Endothelial cell of umbilical vein (primary cell): ENCODE results near the gene TPT1. TPM values are rescaled to one million over a fixed set of nuclear protein-coding genes. Genes with fewer than 3 reads are reported as not detected.

ENCODE experiments used
- BruUV-seq: library from RNA; stranded (reverse); fragments of 400-500 nt; replicated peaks from 2 replicates; lab custom pipeline; 2021; lab: Mats Ljungman, UMichigan
- CTCF ChIA-PET: fragments of 300-600, 350-600 bp; sonication (Branson Sonifier 250); formaldehyde crosslinking; loops from one replicate; lab custom pipeline; 2021; ENCODE audit warnings: antibody characterized with exemption, inconsistent platforms; lab: Charles Lee
- POLR2A ChIA-PET: fragments of 300-600, 350-600 bp; sonication (Branson Sonifier 250); formaldehyde crosslinking; loops from one replicate; lab custom pipeline; 2021; ENCODE audit warnings: antibody characterized with exemption, inconsistent platforms; lab: Charles Lee
- DNase-seq: peaks from one replicate; pipeline ENCODE4 v3.0.0-alpha.2; 2011; ENCODE audit warnings: low read depth, low spot score
- FAIRE-seq: peaks from 2 replicates; lab custom pipeline; 2011; peaks lifted over from hg19 to GRCh38; lab: Jason Lieb, UNC
- H2AFZ ChIP-seq: 2 replicates; pipeline ENCODE4 v1.6.0; 2012; ENCODE audit warnings: low read depth, low read length, control low read depth, inconsistent platforms
- H3K27ac ChIP-seq: 2 replicates; pipeline ENCODE4 v1.5.1; 2011; ENCODE audit warnings: low read depth, mild to moderate bottlenecking, control low read depth, low read length, moderate library complexity; ENCODE audit not compliant: insufficient read depth
- H3K27me3 ChIP-seq, 2 experiments: 2 replicates each; pipeline versions ENCODE4 v1.6.0 to v1.6.1; 2011; ENCODE audit warnings: low read length in 2 of 2, mixed read lengths in 1 of 2; ENCODE audit not compliant: control insufficient read depth in 2 of 2, insufficient read depth in 2 of 2
- H3K36me3 ChIP-seq, 2 experiments: 2 replicates in 1 of 2; 3 replicates in 1 of 2; pipeline ENCODE4 v1.5.1; 2011; ENCODE audit warnings: low read length in 2 of 2, mild to moderate bottlenecking in 1 of 2, moderate library complexity in 1 of 2; ENCODE audit not compliant: control insufficient read depth in 2 of 2, insufficient read depth in 2 of 2; ENCODE audit errors: extremely low read depth in 1 of 2
- H3K4me1 ChIP-seq: 3 replicates; pipeline ENCODE4 v1.5.1; 2011; ENCODE audit warnings: mild to moderate bottlenecking, low read length; ENCODE audit not compliant: control insufficient read depth, insufficient read depth; ENCODE audit errors: extremely low read depth
- H3K4me2 ChIP-seq: 2 replicates; pipeline ENCODE4 v1.6.1; 2011; ENCODE audit warnings: low read length, control low read depth, mixed read lengths; ENCODE audit not compliant: insufficient read depth
- H3K4me3 ChIP-seq, 3 experiments: fragments of 200-600 bp in 1 of 3; sonication (generic), shearing (Covaris generic) in 1 of 3; replicated peaks in 1 of 3; 2 replicates each; pipeline ENCODE4 v1.5.1; 2011 to 2016; ENCODE audit warnings: control low read depth in 3 of 3, low read length in 3 of 3, mild to moderate bottlenecking in 2 of 3, inconsistent platforms in 1 of 3, low read depth in 1 of 3, moderate library complexity in 1 of 3; ENCODE audit not compliant: insufficient read depth in 1 of 3
- H3K79me2 ChIP-seq: 2 replicates; pipeline ENCODE4 v1.6.0; 2012; ENCODE audit warnings: low read length, inconsistent platforms; ENCODE audit not compliant: control insufficient read depth, insufficient read depth
- H3K9ac ChIP-seq: replicated peaks from 2 replicates; pipeline ENCODE3; 2011; ENCODE audit warnings: low read length, control low read depth; ENCODE audit not compliant: insufficient read depth; ENCODE audit errors: extremely low read depth
- H3K9me1 ChIP-seq: replicated peaks from 3 replicates; pipeline ENCODE4 v1.6.0; 2011; ENCODE audit warnings: mild to moderate bottlenecking, low read length; ENCODE audit not compliant: control insufficient read depth, insufficient read depth; ENCODE audit errors: extremely low read depth
- H3K9me3 ChIP-seq: replicated peaks from 2 replicates; pipeline ENCODE4 v1.5.1; 2012; ENCODE audit warnings: low read length, inconsistent platforms; ENCODE audit not compliant: control insufficient read depth, insufficient read depth
- H4K20me1 ChIP-seq: replicated peaks from 2 replicates; pipeline ENCODE3; 2011; ENCODE audit warnings: mild to moderate bottlenecking, low read length; ENCODE audit not compliant: control insufficient read depth, insufficient read depth; ENCODE audit errors: extremely low read depth
- CTCF ChIP-seq, 2 donors: IDR thresholded peaks; 1 replicate in 1 of 2; 2 replicates in 1 of 2; pipeline ENCODE4 v1.5.1; 2011; ENCODE audit warnings: low read length in 2 of 2, mild to moderate bottlenecking in 2 of 2, moderate library complexity in 2 of 2, control low read depth in 1 of 2, inconsistent platforms in 1 of 2, low read depth in 1 of 2; ENCODE audit not compliant: insufficient read depth in 1 of 2; ENCODE audit errors: extremely low read depth in 1 of 2
- EZH2 ChIP-seq: IDR thresholded peaks from 2 replicates; pipeline ENCODE4 v1.6.1; 2012; ENCODE audit warnings: borderline replicate concordance, low read depth, mild to moderate bottlenecking, moderate library complexity, low read length, inconsistent platforms; ENCODE audit not compliant: severe bottlenecking
- FOS ChIP-seq: IDR thresholded peaks from 2 replicates; pipeline ENCODE4 v1.6.1; 2011; ENCODE audit warnings: mild to moderate bottlenecking, low read length, moderate library complexity, borderline replicate concordance; ENCODE audit not compliant: insufficient read depth
- GATA2 ChIP-seq: IDR thresholded peaks from 2 replicates; pipeline ENCODE4 v1.7.0; 2011; ENCODE audit warnings: low read depth, mild to moderate bottlenecking, moderate library complexity, mixed read lengths, low read length; ENCODE audit not compliant: insufficient read length, insufficient read depth
- JUN ChIP-seq: IDR thresholded peaks from 2 replicates; pipeline ENCODE4 v1.6.1; 2011; ENCODE audit warnings: borderline replicate concordance, low read depth; ENCODE audit not compliant: insufficient read length, insufficient read depth
- MAX ChIP-seq: IDR thresholded peaks from 2 replicates; pipeline ENCODE4 v1.6.1; 2011; ENCODE audit not compliant: insufficient read depth, insufficient read length
- MYC ChIP-seq: IDR thresholded peaks from one replicate; pipeline ENCODE4 v1.6.1; 2011; ENCODE audit warnings: mild to moderate bottlenecking, low read depth, low read length
- POLR2A ChIP-seq: IDR thresholded peaks from 2 replicates; pipeline ENCODE4 v1.6.1; 2012; ENCODE audit warnings: low read depth, mild to moderate bottlenecking, control low read depth, low read length
- POLR2AphosphoS5 ChIP-seq: IDR thresholded peaks from 2 replicates; pipeline ENCODE4 v1.6.1; 2012; ENCODE audit warnings: low read depth, mild to moderate bottlenecking, control low read depth, low read length, moderate library complexity; ENCODE audit not compliant: insufficient read depth
- dilution Hi-C: fragments of 300-500 bp; cut with MboI; formaldehyde crosslinking; loops from one replicate; pipeline ENCODE4 v1.15.0; 2019; ENCODE audit warnings: low sequenced_read_pairs; ENCODE audit not compliant: extremely low pct_ligation_motif_present
- intact Hi-C: fragments of 100-400 bp; cut with micrococcal nuclease; formaldehyde crosslinking; loops from one replicate; pipeline ENCODE4 v1.10.0; 2022
- polyA plus RNA-seq, 4 experiments: library from polyadenylated mRNA; depleted of rRNA in 3 of 4; stranded (reverse) in 3 of 4; unstranded in 1 of 4; fragments of >200 nt; gene quantifications; 2 replicates each; pipeline versions ENCODE4 v1.2.1 to v1.2.3, GENCODE V29; 2011 to 2012; ENCODE audit warnings: missing spikeins in 1 of 4
- total RNA-seq: library from RNA; stranded (reverse); gene quantifications from 2 replicates; pipeline ENCODE4 v1.2.3, GENCODE V29; 2021

Gene TPT1
- total and polyA plus RNA-seq, 2 donors (not counting 3 experiments of a cell fraction or from before 2014, with no cell fraction given), result 2,993 to 4,330 TPM

GRCh38 chr13:45368005-45368404, 27.0 kb upstream of the TPT1 start:
- POLR2A ChIA-PET, result no interaction called here

More at GRCh38 chr13:45368005-45368404, 27.0 kb upstream of the TPT1 start:
- H3K4me2 ChIP-seq, result no peak overlapping the region
- no peak overlapping the region for H3K27ac ChIP-seq
- no peaks in the 10 kb centered on the region for H3K9me3 ChIP-seq
- FAIRE-seq (no peak), DNase-seq (no peak)
- CTCF ChIA-PET, result interaction anchor here (1.2 to 2.1 kb wide), 4 partner anchors 16 to 31 kb away, joined by 3 to 7 read pairs (median 4); partner anchors contain the start of gene TPT1
- H3K4me3 ChIP-seq, result no peak overlapping the region
- H3K9me1 ChIP-seq, result no peaks in the 10 kb centered on the region
- no peaks in the 10 kb centered on the region for H4K20me1 ChIP-seq
- H3K9ac ChIP-seq, result no peak overlapping the region
- TF ChIP-seq JUN (no peak), POLR2A (no peak), MAX (no peak), FOS (no peak), EZH2 (no peak), CTCF (IDR thresholded peaks at IDR 0.05; ENCODE audit: extremely low read depth in 1 of 2, insufficient read depth in 1 of 2, low read depth in 1 of 2, low read length in 2 of 2) (no peak), GATA2 (no peak), POLR2AphosphoS5 (no peak), MYC (no peak)
- peaks cover 15% of the 10 kb centered on the region for H3K4me1 ChIP-seq
- dilution Hi-C loops, result no loop called here
- H3K79me2 ChIP-seq, result no peaks in the 10 kb centered on the region
- H3K36me3 ChIP-seq, result no peaks in the 10 kb centered on the region
- H2AFZ ChIP-seq, result no peak overlapping the region
- no TSS peak for BruUV-seq
- H3K27me3 ChIP-seq, result no peaks in the 10 kb centered on the region
- intact Hi-C loops, result no loop called here
